ACC112 (cell line): ENCODE data around the gene SCAANT1.
A peak's percentile ranks its signal among the peaks of the same experiment; 100 is the strongest.

Source experiments
- H2AFZ ChIP-seq: fragments of 200-600 bp; sonication (generic); one replicate; pipeline ENCODE4 v1.6.0; 2017; ENCODE audit warnings: antibody characterized with exemption, low read length; ENCODE audit not compliant: unreplicated experiment
- H3K27ac ChIP-seq: fragments of 200-600 bp; sonication (generic); 2 replicates; pipeline ENCODE4 v1.5.1; 2014; ENCODE audit warnings: low read depth, mild to moderate bottlenecking, antibody characterized with exemption, low read length, moderate library complexity
- H3K27me3 ChIP-seq: fragments of 200-600 bp; sonication (generic); 2 replicates; pipeline ENCODE4 v1.6.1; 2014; ENCODE audit warnings: mild to moderate bottlenecking, antibody characterized with exemption, low read length, moderate library complexity, mixed read lengths; ENCODE audit not compliant: insufficient read depth
- H3K36me3 ChIP-seq: fragments of 200-600 bp; sonication (generic); 2 replicates; pipeline ENCODE4 v1.6.1; 2016; ENCODE audit warnings: mild to moderate bottlenecking, antibody characterized with exemption, low read length, moderate library complexity, mixed read lengths; ENCODE audit not compliant: insufficient read depth
- H3K4me1 ChIP-seq: fragments of 200-600 bp; sonication (generic); one replicate; pipeline ENCODE4 v1.6.1; 2016; ENCODE audit warnings: low read length, mixed read lengths; ENCODE audit not compliant: insufficient read depth, unreplicated experiment, control insufficient read depth
- H3K4me3 ChIP-seq: fragments of 200-600 bp; sonication (generic); 2 replicates; pipeline ENCODE4 v1.5.1; 2014; ENCODE audit warnings: mild to moderate bottlenecking, low read depth, low read length
- H3K79me2 ChIP-seq: fragments of 200-600 bp; sonication (generic); one replicate; pipeline ENCODE4 v1.6.0; 2016; ENCODE audit warnings: low read length; ENCODE audit not compliant: control insufficient read depth, unreplicated experiment, insufficient read depth

The SCAANT1 gene

GRCh38 chr3:63876260-63876659, 35.9 kb downstream of the SCAANT1 start:
- no peak overlapping the region for H3K4me3 ChIP-seq
- no peaks in the 10 kb centered on the region for H3K36me3 ChIP-seq
- H3K27me3 ChIP-seq: no peaks in the 10 kb centered on the region
- no peak overlapping the region for H3K27ac ChIP-seq
- H3K79me2 ChIP-seq: peaks cover 86% of the 10 kb centered on the region
- no peak overlapping the region for H2AFZ ChIP-seq
- peaks cover 34% of the 10 kb centered on the region for H3K4me1 ChIP-seq

GRCh38 chr3:63875510-63875909, 36.7 kb downstream of the SCAANT1 start:
- Histone ChIP-seq H3K36me3 (no peaks in the 10 kb centered on the region), H3K27me3 (no peaks in the 10 kb centered on the region), H3K79me2 (peaks cover 86% of the 10 kb centered on the region), H3K27ac (no peak overlapping the region), H3K4me1 (peaks cover 41% of the 10 kb centered on the region), H2AFZ (no peak overlapping the region), H3K4me3 (no peak overlapping the region)

DNA sequence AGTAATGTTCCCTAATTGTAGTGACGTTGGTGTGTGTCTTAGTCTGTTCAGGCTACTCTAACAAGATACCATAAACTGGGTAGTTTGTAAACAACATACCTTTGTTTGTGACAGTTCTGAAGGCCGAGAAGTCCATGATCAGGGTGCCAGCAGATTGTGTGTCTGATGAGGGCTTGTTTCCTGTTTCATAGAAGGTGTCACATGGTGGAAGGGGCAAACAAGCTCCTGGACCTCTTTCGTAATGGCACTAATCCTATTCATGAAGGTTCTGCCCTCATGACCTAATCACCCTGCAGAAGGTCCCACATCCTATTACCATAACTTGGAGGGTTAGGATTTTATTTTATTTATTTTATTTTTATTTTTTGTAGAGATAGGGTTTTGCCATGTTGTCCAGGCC, 37.4 kb downstream of the SCAANT1 start:
- Histone ChIP-seq H3K27ac (no peak overlapping the region), H3K36me3 (no peaks in the 10 kb centered on the region), H3K4me1 (peaks cover 48% of the 10 kb centered on the region), H3K79me2 (peaks cover 86% of the 10 kb centered on the region), H3K4me3 (no peak overlapping the region), H2AFZ (no peak overlapping the region), H3K27me3 (no peaks in the 10 kb centered on the region)

- Histone ChIP-seq H3K4me3 (no peak overlapping the region), H3K27me3 (no peaks in the 10 kb centered on the region), H3K79me2 (peaks cover 86% of the 10 kb centered on the region), H3K36me3 (no peaks in the 10 kb centered on the region), H3K4me1 (peaks cover 42% of the 10 kb centered on the region), H2AFZ (no peak overlapping the region), H3K27ac (peak overlapping the region; percentile 45)
Measured at GRCh38 chr3:63872135-63872924, 39.9 kb downstream of the SCAANT1 start.

GRCh38 chr3:63870615-63871005, 41.6 kb downstream of the SCAANT1 start:
- H3K4me1 ChIP-seq: peaks cover 35% of the 10 kb centered on the region
- no peaks in the 10 kb centered on the region for H3K36me3 ChIP-seq
- H3K27ac ChIP-seq: no peak overlapping the region; the same call in 1 of the 2 replicates
- no peak overlapping the region for H3K4me3 ChIP-seq
- H3K27me3 ChIP-seq: no peaks in the 10 kb centered on the region
- peaks cover 85% of the 10 kb centered on the region for H3K79me2 ChIP-seq
- no peak overlapping the region for H2AFZ ChIP-seq

GRCh38 chr3:63869940-63870614, 42.1 kb downstream of the SCAANT1 start:
- no peak overlapping the region for H2AFZ ChIP-seq
- no peaks in the 10 kb centered on the region for H3K36me3 ChIP-seq
- peaks cover 39% of the 10 kb centered on the region for H3K4me1 ChIP-seq
- no peak overlapping the region for H3K4me3 ChIP-seq
- H3K27me3 ChIP-seq: no peaks in the 10 kb centered on the region
- peaks cover 85% of the 10 kb centered on the region for H3K79me2 ChIP-seq
- H3K27ac ChIP-seq: no peak overlapping the region; the same call in 1 of the 2 replicates

DNA sequence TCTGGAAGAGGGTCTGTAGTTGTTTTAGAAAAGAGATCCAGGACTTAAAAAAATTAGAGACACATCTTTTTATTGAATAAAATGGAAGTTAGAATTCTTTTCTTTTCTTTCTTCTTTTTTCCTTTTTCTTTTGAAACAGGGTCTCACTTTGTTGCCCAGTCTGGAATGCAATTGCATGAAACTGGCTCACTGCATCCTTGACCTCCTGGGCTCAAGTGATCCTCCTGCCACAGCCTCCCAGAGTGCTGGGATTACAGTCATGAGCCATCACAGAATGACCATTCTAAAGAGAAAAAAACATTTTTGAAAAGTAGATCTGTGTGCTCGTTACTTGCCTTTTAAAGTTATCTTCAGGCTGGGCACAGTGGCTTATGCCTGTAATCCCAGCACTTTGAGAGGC, 45.0 kb downstream of the SCAANT1 start:
- no peak overlapping the region for H3K4me3 ChIP-seq
- H3K79me2 ChIP-seq: peaks cover 82% of the 10 kb centered on the region

GRCh38 chr3:63864965-63865327, 47.2 kb downstream of the SCAANT1 start:
- Histone ChIP-seq H3K27ac (peak overlapping the region; percentile 52), H3K27me3 (no peaks in the 10 kb centered on the region), H3K79me2 (peaks cover 89% of the 10 kb centered on the region), H3K36me3 (no peaks in the 10 kb centered on the region), H3K4me3 (peak overlapping the region; percentile 99), H3K4me1 (peaks cover 15% of the 10 kb centered on the region), H2AFZ (peak overlapping the region; percentile 85)

More for the DNA sequence above, 45.0 kb downstream of the SCAANT1 start:
- no peaks in the 10 kb centered on the region for H3K36me3 ChIP-seq
- H2AFZ ChIP-seq: no peak overlapping the region
- H3K27ac ChIP-seq: no peak overlapping the region
- H3K27me3 ChIP-seq: no peaks in the 10 kb centered on the region
- peaks cover 34% of the 10 kb centered on the region for H3K4me1 ChIP-seq

DNA sequence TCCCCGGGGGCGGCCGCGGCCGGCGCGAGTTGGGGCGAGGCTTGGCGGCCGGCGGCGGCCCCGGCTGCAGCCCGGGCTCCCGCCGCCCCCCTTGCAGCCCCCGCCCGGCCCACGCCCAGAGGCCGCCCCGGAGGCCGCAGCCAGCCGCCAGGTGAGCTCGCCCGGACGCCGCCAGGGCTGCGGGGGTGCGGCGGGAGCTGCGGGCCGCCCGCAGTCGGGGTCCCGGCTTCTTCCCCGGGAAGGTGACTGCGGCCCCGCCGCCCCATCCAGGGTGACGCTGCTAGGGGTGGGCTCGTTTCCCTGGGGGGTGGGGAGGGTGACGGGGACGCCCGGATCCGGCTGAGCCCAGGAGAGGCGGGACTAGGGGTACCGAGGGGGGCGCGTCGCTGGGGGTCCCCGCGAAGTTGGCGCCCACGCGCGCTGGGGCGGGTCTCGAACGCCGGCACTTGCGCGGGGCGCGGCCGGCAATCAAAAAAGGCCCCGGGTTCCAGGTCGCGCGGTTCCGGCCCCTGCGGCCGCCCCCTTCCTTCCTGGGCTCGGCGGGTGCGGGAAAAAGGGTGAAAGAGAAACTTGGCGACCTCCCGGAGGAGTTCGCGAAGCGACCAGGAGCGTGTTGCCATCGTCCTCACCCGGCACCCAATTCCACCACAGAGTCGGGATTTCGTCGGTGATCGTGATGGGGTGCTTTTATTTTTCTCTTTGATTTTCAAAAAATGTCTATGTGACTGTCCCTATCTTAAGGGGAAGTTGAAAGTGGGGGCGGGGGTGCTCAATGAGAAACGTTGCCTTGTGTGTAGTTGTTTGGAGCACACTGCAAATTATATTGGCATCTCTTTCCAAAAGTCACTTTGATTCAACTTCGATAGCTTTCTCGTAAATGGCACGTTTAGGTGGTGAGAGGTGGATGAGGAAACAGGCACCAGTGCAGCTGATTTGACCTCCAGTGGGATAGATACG, 47.9 kb downstream of the SCAANT1 start:
- Histone ChIP-seq H3K27me3 (no peaks in the 10 kb centered on the region), H3K4me1 (peaks cover 11% of the 10 kb centered on the region), H2AFZ (peak overlapping the region; percentile 85), H3K36me3 (no peaks in the 10 kb centered on the region), H3K79me2 (peaks cover 89% of the 10 kb centered on the region), H3K27ac (peak overlapping the region; percentile 52), H3K4me3 (peak overlapping the region; percentile 99)
